ENCODE results near the gene MYO16.
A peak's percentile ranks its signal among the peaks of the same experiment; 100 is the strongest.

Gene MYO16

DNA sequence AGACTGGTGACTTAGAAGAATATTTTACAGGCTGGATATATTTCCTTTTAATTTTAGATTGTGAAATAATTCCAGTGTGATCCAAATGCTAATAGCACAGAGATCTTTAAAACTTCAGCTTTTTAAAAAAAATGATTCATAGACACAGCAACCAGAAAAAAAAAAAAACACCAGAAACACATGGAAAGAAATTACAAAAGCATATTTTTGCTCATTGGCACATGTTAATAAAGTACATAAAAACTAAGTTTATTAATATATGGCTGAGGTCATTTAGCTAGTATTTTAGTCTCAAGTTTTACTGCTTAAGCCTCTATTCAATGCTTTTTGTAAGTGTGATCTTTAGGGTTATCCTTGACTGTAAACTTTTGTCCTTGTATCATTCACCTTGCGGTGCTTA lies 577 bp downstream of the MYO16 start:
- no peak for DNase-seq (ENCODE audit: low read depth, low spot score)
- Histone ChIP-seq H3K9ac (ENCODE audit: insufficient read length, low read depth) (no peak overlapping the region), H3K27me3 (ENCODE audit: insufficient read depth, insufficient read length) (no peaks in the 10 kb centered on the region), H3K4me1 (ENCODE audit: insufficient read depth, insufficient read length) (no peaks in the 10 kb centered on the region), H3K9me3 (ENCODE audit: insufficient read depth, low read length) (peaks cover 4% of the 10 kb centered on the region; the same call in 1 of the 2 replicates), H3K4me3 (ENCODE audit: insufficient read length, low read depth) (no peak overlapping the region), H3K36me3 (ENCODE audit: insufficient read depth, insufficient read length, low read length) (no peaks in the 10 kb centered on the region)
- no peak for TF ChIP-seq SUZ12 (IDR thresholded peaks at IDR 0.05; ENCODE audit: extremely low read depth, insufficient read depth, insufficient read length)
- TF ChIP-seq YY1 (IDR thresholded peaks at IDR 0.05; ENCODE audit: insufficient read depth, insufficient read length), result no peak
- TF ChIP-seq ZNF274 (IDR thresholded peaks at IDR 0.05; ENCODE audit: low read depth, low read length), result no peak

DNA sequence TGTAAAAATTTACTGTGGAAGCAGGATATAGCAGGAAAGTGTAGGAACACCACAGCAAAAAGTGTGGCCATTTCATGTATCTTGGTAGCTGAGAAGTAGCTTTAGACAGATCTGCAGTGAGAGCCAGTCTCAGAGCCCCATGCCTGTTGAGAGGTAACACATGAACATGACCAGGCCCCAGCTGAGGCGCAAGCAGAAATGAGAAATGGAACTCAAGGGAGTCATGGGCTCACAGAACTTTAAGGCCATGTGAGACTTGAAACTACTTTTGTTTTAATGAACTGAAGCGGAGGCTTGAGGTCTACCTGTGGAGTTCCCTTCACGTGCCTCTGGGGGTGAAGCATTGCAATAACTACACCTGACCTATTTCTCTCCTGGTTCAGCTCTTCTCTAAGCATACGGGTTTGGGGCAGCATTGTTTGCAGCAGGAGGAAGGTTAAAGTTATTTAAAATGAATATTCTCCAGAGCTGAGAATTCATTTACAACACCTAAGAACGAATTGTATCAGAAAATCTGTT lies 3.3 kb downstream of the MYO16 start:
- DNase-seq (ENCODE audit: low read depth, low spot score), result no peak
- H3K36me3 ChIP-seq (ENCODE audit: insufficient read depth, insufficient read length, low read length), result no peaks in the 10 kb centered on the region
- H3K9ac ChIP-seq (ENCODE audit: insufficient read length, low read depth), result no peak overlapping the region
- H3K27me3 ChIP-seq (ENCODE audit: insufficient read depth, insufficient read length), result no peaks in the 10 kb centered on the region
- TF ChIP-seq SUZ12 (IDR thresholded peaks at IDR 0.05; ENCODE audit: extremely low read depth, insufficient read depth, insufficient read length) (no peak), ZNF274 (IDR thresholded peaks at IDR 0.05; ENCODE audit: low read depth, low read length) (no peak), YY1 (IDR thresholded peaks at IDR 0.05; ENCODE audit: insufficient read depth, insufficient read length) (no peak)
- H3K4me1 ChIP-seq (ENCODE audit: insufficient read depth, insufficient read length), result no peaks in the 10 kb centered on the region
- H3K9me3 ChIP-seq (ENCODE audit: insufficient read depth, low read length), result no peaks in the 10 kb centered on the region
- H3K4me3 ChIP-seq (ENCODE audit: insufficient read length, low read depth), result no peak overlapping the region

DNA sequence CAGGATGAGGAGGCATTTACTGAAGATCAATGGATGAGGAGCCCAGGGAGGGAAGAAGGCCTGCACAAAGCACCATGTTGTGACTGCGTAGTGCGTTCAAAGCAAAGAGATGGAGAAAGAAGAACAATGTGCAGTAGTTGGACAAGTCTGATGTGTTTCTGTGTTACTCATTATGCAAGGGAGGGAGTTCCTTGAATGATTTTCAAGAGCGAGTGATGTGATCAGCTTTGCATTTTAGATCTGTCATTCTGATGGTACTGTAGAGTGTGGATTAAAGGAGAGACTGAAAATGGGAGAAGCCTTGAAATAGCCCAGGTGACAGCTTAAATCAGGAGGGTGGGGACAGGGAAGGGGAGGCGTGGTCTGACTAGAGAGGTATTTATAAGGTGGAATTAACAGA lies 9.5 kb downstream of the MYO16 start:
- Histone ChIP-seq H3K36me3 (ENCODE audit: insufficient read depth, insufficient read length, low read length) (no peaks in the 10 kb centered on the region), H3K27me3 (ENCODE audit: insufficient read depth, insufficient read length) (no peaks in the 10 kb centered on the region), H3K4me3 (ENCODE audit: insufficient read length, low read depth) (no peak overlapping the region), H3K9ac (ENCODE audit: insufficient read length, low read depth) (no peak overlapping the region), H3K9me3 (ENCODE audit: insufficient read depth, low read length) (no peaks in the 10 kb centered on the region), H3K4me1 (ENCODE audit: insufficient read depth, insufficient read length) (no peaks in the 10 kb centered on the region)
- TF ChIP-seq YY1 (IDR thresholded peaks at IDR 0.05; ENCODE audit: insufficient read depth, insufficient read length), result no peak
- no peak for TF ChIP-seq ZNF274 (IDR thresholded peaks at IDR 0.05; ENCODE audit: low read depth, low read length)
- no peak for TF ChIP-seq SUZ12 (IDR thresholded peaks at IDR 0.05; ENCODE audit: extremely low read depth, insufficient read depth, insufficient read length)
- DNase-seq (ENCODE audit: low read depth, low spot score), result no peak

DNA sequence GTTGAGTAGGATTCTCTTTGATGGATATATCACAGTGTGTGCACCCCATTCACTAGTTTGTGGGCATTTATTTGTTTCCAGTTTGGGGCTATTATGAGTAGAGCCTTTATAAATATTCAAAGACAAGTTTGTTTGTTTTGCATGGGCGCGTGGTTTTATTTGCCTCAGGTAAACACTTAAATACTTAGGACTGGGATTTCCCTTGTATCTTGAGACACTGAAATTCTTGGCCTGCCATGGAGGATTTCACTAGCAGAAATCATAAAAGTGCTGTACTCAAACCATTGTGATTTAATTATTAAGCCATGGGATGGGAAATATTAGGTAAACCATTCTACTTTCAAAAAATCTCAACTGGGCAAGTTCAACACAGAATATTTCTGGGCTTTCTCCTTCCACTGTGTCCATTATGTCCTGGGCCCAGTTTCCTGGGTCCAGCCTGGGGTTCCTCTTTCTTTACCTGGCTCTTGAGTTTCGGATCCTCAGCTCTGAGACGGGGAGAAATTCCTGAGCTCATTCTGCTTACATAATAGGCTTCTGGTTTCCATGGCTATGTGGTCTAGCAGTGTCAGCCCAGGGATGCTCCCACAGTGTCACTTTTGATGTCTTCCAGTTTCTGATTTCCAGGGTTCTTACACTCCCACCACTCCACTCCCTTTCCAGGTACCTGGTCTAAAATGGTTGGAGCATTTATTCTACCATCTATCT lies 14.4 kb downstream of the MYO16 start:
- H3K9ac ChIP-seq (ENCODE audit: insufficient read length, low read depth), result no peak overlapping the region
- no peaks in the 10 kb centered on the region for H3K4me1 ChIP-seq (ENCODE audit: insufficient read depth, insufficient read length)
- H3K4me3 ChIP-seq (ENCODE audit: insufficient read length, low read depth), result no peak overlapping the region
- TF ChIP-seq SUZ12 (IDR thresholded peaks at IDR 0.05; ENCODE audit: extremely low read depth, insufficient read depth, insufficient read length) (no peak), YY1 (IDR thresholded peaks at IDR 0.05; ENCODE audit: insufficient read depth, insufficient read length) (no peak), ZNF274 (IDR thresholded peaks at IDR 0.05; ENCODE audit: low read depth, low read length) (no peak)
- peaks cover 12% of the 10 kb centered on the region for H3K9me3 ChIP-seq (ENCODE audit: insufficient read depth, low read length)
- no peak for DNase-seq (ENCODE audit: low read depth, low spot score)
- no peaks in the 10 kb centered on the region for H3K27me3 ChIP-seq (ENCODE audit: insufficient read depth, insufficient read length)
- H3K36me3 ChIP-seq (ENCODE audit: insufficient read depth, insufficient read length, low read length), result no peaks in the 10 kb centered on the region

DNA sequence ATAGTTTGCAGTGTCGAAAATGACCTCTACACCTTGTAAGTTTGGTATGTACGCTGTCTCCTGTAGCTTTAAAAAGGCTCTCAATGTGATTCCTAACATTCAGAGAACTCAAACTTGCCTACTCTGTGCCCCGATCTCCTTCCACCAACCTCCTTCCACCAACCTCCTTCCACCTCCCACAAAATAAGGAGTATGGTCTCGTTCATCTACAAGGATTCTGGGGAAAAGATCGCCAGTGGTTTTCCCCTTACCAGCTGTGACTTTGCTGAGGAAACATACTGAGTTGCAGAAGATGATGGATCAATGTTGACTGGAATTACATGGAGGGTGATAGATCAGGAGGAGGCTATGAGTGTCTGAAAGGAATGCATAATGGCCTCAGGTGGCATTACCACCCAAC lies 16.0 kb downstream of the MYO16 start:
- H3K27me3 ChIP-seq (ENCODE audit: insufficient read depth, insufficient read length), result no peaks in the 10 kb centered on the region
- peaks cover 12% of the 10 kb centered on the region for H3K9me3 ChIP-seq (ENCODE audit: insufficient read depth, low read length)
- no peaks in the 10 kb centered on the region for H3K36me3 ChIP-seq (ENCODE audit: insufficient read depth, insufficient read length, low read length)
- no peak overlapping the region for H3K4me3 ChIP-seq (ENCODE audit: insufficient read length, low read depth)
- H3K4me1 ChIP-seq (ENCODE audit: insufficient read depth, insufficient read length), result no peaks in the 10 kb centered on the region
- TF ChIP-seq ZNF274 (IDR thresholded peaks at IDR 0.05; ENCODE audit: low read depth, low read length) (peak; percentile 63), SUZ12 (IDR thresholded peaks at IDR 0.05; ENCODE audit: extremely low read depth, insufficient read depth, insufficient read length) (no peak), YY1 (IDR thresholded peaks at IDR 0.05; ENCODE audit: insufficient read depth, insufficient read length) (no peak)
- no peak overlapping the region for H3K9ac ChIP-seq (ENCODE audit: insufficient read length, low read depth)
- no peak for DNase-seq (ENCODE audit: low read depth, low spot score)

DNA sequence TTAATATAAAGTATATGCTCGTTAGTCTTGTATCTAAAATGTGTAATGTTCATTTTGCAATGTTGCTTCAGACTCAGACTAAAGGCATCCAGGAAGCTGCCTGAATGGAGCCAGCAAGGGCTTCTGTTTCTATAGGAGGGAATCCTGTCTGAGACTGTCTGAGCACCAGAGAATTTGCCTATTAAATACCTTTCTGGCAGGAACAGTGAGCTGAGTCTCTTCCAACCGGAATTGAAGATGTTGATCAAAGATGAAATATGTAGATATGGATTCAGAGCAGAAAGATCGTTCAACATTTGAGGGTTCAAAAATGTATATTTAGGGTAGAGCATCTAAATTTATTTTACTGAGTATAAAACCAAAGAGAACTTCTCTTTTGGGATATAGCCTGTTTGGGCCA lies 20.9 kb downstream of the MYO16 start:
- no peak for DNase-seq (ENCODE audit: low read depth, low spot score)
- Histone ChIP-seq H3K4me3 (ENCODE audit: insufficient read length, low read depth) (no peak overlapping the region), H3K9me3 (ENCODE audit: insufficient read depth, low read length) (peaks cover 6% of the 10 kb centered on the region), H3K36me3 (ENCODE audit: insufficient read depth, insufficient read length, low read length) (no peaks in the 10 kb centered on the region), H3K9ac (ENCODE audit: insufficient read length, low read depth) (no peak overlapping the region), H3K4me1 (ENCODE audit: insufficient read depth, insufficient read length) (no peaks in the 10 kb centered on the region), H3K27me3 (ENCODE audit: insufficient read depth, insufficient read length) (no peaks in the 10 kb centered on the region)
- TF ChIP-seq SUZ12 (IDR thresholded peaks at IDR 0.05; ENCODE audit: extremely low read depth, insufficient read depth, insufficient read length) (no peak), ZNF274 (IDR thresholded peaks at IDR 0.05; ENCODE audit: low read depth, low read length) (no peak), YY1 (IDR thresholded peaks at IDR 0.05; ENCODE audit: insufficient read depth, insufficient read length) (no peak)

DNA sequence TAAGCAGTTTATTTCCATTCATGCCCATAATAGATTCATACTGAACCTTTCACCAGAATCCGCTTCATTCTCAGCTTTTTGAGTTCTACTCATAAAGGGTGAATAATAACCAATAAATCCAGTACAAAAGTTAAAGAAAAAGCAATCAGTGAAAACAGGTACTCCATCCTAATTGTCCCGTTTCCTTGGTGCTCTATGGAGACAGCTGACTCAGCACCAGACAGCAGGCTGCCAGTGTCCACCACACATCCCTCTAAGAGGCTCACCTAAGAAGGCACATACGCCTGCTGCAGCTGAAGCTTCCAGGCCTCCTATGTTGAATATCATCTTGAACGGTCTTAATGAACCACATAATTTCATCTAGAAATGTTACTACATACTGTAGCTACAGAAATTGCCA lies 27.3 kb downstream of the MYO16 start:
- Histone ChIP-seq H3K9me3 (ENCODE audit: insufficient read depth, low read length) (peaks cover 5% of the 10 kb centered on the region), H3K4me1 (ENCODE audit: insufficient read depth, insufficient read length) (no peaks in the 10 kb centered on the region), H3K9ac (ENCODE audit: insufficient read length, low read depth) (no peak overlapping the region), H3K4me3 (ENCODE audit: insufficient read length, low read depth) (no peak overlapping the region), H3K27me3 (ENCODE audit: insufficient read depth, insufficient read length) (no peaks in the 10 kb centered on the region), H3K36me3 (ENCODE audit: insufficient read depth, insufficient read length, low read length) (no peaks in the 10 kb centered on the region)
- DNase-seq (ENCODE audit: low read depth, low spot score), result no peak
- TF ChIP-seq YY1 (IDR thresholded peaks at IDR 0.05; ENCODE audit: insufficient read depth, insufficient read length) (no peak), ZNF274 (IDR thresholded peaks at IDR 0.05; ENCODE audit: low read depth, low read length) (no peak)
